GM12873 (cell line): ENCODE results near the gene TMEM252.

Experiments used
- CTCF ChIP-seq: IDR thresholded peaks from 2 replicates; pipeline ENCODE4 v1.5.1; 2012; ENCODE audit warnings: low read depth, mild to moderate bottlenecking, moderate library complexity, low read length, control low read depth; ENCODE audit not compliant: insufficient read depth; ENCODE audit errors: missing control alignments

TMEM252 gene

DNA sequence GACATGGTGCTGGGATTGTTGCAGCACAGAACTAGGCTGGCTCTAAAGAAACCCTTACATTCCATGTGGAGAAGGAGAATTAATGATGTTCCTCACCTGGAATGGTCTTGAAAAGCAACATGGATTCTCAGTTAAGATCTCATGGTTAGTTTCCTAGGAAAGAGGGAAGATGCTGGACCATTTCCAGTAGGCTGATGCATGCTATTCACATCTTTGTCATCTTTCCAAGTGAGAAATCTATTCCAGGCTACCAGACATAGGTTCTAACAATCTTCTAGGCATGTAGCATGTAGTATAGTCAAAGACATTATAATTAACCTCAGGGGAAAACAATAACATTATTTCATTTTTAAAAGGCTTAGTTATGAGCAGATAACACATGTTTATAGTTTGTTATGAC lies 44.3 kb downstream of the TMEM252 start:
- TF ChIP-seq CTCF, result no peak

GRCh38 chr9:68495247-68495646 lies 45.4 kb downstream of the TMEM252 start:
- no peak for TF ChIP-seq CTCF

- no peak for TF ChIP-seq CTCF
Observed at GRCh38 chr9:68493958-68494577, 46.6 kb downstream of the TMEM252 start.

- TF ChIP-seq CTCF, result no peak
Observed at GRCh38 chr9:68493541-68493940, 47.1 kb downstream of the TMEM252 start.

DNA sequence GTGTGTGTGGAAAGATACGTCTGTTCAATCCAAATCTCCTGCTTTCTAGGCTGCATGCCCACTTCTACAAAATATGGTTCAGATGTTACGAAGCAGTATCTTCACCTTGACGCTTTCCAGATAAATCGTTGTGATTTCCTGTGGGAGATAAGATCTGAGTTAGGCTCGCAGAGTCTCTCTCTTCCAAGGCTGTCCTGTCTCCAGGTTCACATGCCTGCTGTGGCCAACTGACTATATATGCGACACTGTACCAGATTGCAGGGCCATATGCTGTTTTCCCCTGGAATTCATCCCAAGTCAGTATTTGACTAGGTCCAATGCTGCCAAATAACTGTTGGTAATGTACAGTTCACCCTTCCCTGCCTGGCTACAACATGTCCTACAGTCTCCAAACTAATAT lies 47.9 kb downstream of the TMEM252 start:
- no peak for TF ChIP-seq CTCF

- no peak for TF ChIP-seq CTCF
Observed at GRCh38 chr9:68489646-68490045, 51.0 kb downstream of the TMEM252 start.

DNA sequence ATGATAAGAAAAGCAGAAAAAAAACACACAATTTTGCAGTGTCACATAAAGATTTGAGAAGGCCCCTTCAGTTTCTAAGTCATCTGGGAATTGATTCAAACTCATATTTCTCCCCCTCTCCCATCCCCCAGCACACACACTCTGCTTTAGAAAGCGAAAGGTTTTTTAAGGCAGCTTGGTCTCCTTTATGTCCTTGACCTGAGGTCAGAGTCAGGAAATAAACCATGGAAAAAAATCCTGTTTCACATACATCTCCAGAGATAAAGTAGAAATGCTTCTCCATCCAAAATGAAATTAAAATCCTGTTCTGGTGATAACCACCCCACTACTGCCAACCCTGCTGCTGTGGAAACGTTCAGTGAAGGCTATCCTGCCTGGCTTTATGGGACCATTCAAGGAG lies 52.6 kb downstream of the TMEM252 start:
- no peak for TF ChIP-seq CTCF
